Endothelial cell of umbilical vein (primary cell): ENCODE results near the gene SLC4A5.

Experiments used
- POLR2A ChIP-seq: IDR thresholded peaks from 2 replicates; pipeline ENCODE4 v1.6.1; 2012; ENCODE audit warnings: low read depth, mild to moderate bottlenecking, control low read depth, low read length
- POLR2AphosphoS5 ChIP-seq: IDR thresholded peaks from 2 replicates; pipeline ENCODE4 v1.6.1; 2012; ENCODE audit warnings: low read depth, mild to moderate bottlenecking, control low read depth, low read length, moderate library complexity; ENCODE audit not compliant: insufficient read depth
- TF ChIP-seq, protein P1 (sequence below), 2 donors: IDR thresholded peaks; 1 replicate in 1 of 2; 2 replicates in 1 of 2; pipeline ENCODE4 v1.5.1; 2011; ENCODE audit warnings: low read length in 2 of 2, mild to moderate bottlenecking in 2 of 2, moderate library complexity in 2 of 2, control low read depth in 1 of 2, inconsistent platforms in 1 of 2, low read depth in 1 of 2; ENCODE audit not compliant: insufficient read depth in 1 of 2; ENCODE audit errors: extremely low read depth in 1 of 2
- TF ChIP-seq, protein P2 (sequence below): IDR thresholded peaks from 2 replicates; pipeline ENCODE4 v1.6.1; 2011; ENCODE audit not compliant: insufficient read depth, insufficient read length

DNA sequence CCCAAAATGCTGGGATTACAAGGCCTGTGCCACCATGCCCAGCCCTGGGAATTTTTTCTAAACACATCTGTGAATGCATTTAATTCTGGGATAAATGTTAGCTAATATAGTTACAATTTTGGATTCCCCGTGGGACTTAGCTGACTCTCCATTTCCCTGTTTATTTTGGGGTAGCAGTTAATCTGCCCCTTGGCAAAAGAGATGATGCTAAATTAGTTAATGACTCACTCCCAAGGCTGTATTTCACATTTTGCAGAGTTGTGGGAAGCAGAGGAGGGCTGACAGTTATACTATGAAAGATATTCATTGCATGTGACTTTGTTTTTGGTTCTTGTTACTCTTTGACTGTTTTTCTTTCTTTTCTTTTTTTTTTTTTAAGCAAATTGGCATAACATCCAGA lies 141.6 kb downstream of the SLC4A5 start:
- TF ChIP-seq, protein P1, sequence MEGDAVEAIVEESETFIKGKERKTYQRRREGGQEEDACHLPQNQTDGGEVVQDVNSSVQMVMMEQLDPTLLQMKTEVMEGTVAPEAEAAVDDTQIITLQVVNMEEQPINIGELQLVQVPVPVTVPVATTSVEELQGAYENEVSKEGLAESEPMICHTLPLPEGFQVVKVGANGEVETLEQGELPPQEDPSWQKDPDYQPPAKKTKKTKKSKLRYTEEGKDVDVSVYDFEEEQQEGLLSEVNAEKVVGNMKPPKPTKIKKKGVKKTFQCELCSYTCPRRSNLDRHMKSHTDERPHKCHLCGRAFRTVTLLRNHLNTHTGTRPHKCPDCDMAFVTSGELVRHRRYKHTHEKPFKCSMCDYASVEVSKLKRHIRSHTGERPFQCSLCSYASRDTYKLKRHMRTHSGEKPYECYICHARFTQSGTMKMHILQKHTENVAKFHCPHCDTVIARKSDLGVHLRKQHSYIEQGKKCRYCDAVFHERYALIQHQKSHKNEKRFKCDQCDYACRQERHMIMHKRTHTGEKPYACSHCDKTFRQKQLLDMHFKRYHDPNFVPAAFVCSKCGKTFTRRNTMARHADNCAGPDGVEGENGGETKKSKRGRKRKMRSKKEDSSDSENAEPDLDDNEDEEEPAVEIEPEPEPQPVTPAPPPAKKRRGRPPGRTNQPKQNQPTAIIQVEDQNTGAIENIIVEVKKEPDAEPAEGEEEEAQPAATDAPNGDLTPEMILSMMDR (IDR thresholded peaks at IDR 0.05; ENCODE audit: extremely low read depth in 1 of 2, insufficient read depth in 1 of 2, low read depth in 1 of 2, low read length in 2 of 2), result no peak
- no peak for TF ChIP-seq POLR2AphosphoS5
- no peak for TF ChIP-seq POLR2A
- TF ChIP-seq, protein P2, sequence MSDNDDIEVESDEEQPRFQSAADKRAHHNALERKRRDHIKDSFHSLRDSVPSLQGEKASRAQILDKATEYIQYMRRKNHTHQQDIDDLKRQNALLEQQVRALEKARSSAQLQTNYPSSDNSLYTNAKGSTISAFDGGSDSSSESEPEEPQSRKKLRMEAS, result no peak
